NB4 (cell line): Measurements from ENCODE around the gene DIO3.

ENCODE experiments used
- DNase-seq: peaks from one replicate; pipeline ENCODE4 v3.0.0; 2010; ENCODE audit warnings: low read depth
- H3K4me3 ChIP-seq: one replicate; pipeline ENCODE4 v1.5.1; 2011; ENCODE audit warnings: mild to moderate bottlenecking, low read depth, low read length, moderate library complexity
- MYC ChIP-seq: IDR thresholded peaks from 2 replicates; pipeline ENCODE4 v1.6.1; 2011; ENCODE audit warnings: low read depth, low read length
- POLR2A ChIP-seq: IDR thresholded peaks from 2 replicates; pipeline ENCODE4 v1.6.1; 2011; ENCODE audit warnings: mild to moderate bottlenecking; ENCODE audit not compliant: insufficient read length; ENCODE audit errors: extremely low read depth
- TF ChIP-seq, protein P1 (sequence below): IDR thresholded peaks from 2 replicates; pipeline ENCODE4 v1.6.1; 2011; ENCODE audit warnings: low read depth, low read length
- TF ChIP-seq, protein P2 (sequence below): IDR thresholded peaks from one replicate; pipeline ENCODE4 v1.5.1; 2012; ENCODE audit warnings: low read depth, low read length

The DIO3 gene

GRCh38 chr14:101561145-101561896 lies at the start of gene DIO3:
Gene DIO3 (plus strand): TSS chr14:101561495.
- TF ChIP-seq, protein P1, sequence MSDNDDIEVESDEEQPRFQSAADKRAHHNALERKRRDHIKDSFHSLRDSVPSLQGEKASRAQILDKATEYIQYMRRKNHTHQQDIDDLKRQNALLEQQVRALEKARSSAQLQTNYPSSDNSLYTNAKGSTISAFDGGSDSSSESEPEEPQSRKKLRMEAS, result no peak
- TF ChIP-seq MYC, result no peak
- TF ChIP-seq, protein P2, sequence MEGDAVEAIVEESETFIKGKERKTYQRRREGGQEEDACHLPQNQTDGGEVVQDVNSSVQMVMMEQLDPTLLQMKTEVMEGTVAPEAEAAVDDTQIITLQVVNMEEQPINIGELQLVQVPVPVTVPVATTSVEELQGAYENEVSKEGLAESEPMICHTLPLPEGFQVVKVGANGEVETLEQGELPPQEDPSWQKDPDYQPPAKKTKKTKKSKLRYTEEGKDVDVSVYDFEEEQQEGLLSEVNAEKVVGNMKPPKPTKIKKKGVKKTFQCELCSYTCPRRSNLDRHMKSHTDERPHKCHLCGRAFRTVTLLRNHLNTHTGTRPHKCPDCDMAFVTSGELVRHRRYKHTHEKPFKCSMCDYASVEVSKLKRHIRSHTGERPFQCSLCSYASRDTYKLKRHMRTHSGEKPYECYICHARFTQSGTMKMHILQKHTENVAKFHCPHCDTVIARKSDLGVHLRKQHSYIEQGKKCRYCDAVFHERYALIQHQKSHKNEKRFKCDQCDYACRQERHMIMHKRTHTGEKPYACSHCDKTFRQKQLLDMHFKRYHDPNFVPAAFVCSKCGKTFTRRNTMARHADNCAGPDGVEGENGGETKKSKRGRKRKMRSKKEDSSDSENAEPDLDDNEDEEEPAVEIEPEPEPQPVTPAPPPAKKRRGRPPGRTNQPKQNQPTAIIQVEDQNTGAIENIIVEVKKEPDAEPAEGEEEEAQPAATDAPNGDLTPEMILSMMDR, result no peak
- TF ChIP-seq POLR2A, result no peak

DNA sequence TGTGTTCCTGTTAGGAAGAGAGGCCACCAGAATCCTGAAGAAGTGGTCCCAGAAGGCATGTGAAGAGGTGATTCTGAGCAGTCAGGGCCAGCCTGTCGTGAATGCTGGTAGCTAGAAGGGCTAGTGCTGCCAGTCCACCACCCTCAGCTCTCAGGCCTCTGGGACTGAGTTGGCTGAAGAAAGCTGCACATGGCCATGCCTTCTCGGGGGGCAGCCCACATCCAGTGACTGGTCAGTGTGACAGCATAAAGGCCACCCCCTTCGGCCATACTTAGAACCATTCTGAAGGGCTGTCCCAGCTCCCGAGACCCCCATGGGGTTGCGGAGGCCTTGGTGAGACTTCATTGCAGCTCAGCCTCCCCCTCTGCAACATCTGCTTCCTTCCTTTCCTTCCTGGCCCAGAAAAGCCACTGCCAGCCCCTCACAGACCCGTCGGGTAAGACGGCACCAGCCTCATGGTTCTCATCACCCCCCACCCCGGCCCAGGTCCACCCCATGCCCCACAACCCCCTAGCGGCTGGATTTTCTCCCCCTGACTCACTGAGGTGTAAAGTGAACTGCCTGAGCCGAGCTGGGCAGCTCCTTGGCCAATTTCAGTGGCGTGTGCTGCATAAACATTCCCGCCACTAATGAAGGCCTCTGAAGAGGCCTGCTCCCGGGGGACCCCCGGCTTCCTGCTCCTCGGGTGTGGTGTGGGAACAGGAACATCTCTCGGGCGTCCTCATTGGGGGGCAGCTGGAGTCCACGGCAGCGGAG lies 49.5 kb upstream of the DIO3 start:
- no peak for DNase-seq
- H3K4me3 ChIP-seq, result no peak overlapping the region
- no peak for TF ChIP-seq POLR2A
- no peak for TF ChIP-seq MYC
- TF ChIP-seq, protein P2, result no peak
- TF ChIP-seq, protein P1, result no peak

More at GRCh38 chr14:101561145-101561896, at the start of gene DIO3:
- DNase-seq, result no peak
- no peak within 1 kb of the TSS for H3K4me3 ChIP-seq

DNA sequence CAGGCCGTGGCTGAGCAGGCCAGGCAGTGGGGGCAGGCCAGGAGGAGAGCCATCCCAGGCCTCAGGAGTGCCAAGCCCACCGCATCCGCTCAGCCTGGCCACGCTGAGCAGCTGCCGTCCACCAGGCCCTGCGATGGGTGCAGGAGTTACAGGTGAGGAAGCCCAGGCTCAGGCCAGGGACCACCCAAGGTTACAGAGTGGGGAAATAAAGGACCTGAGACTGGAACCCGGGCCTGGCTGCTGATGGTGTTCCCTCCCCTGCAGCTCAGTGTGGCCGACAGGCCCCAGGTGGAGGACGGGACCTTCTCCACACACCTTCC lies 49.0 kb upstream of the DIO3 start:
- no peak for DNase-seq
- no peak overlapping the region for H3K4me3 ChIP-seq
- TF ChIP-seq POLR2A, result no peak

DNA sequence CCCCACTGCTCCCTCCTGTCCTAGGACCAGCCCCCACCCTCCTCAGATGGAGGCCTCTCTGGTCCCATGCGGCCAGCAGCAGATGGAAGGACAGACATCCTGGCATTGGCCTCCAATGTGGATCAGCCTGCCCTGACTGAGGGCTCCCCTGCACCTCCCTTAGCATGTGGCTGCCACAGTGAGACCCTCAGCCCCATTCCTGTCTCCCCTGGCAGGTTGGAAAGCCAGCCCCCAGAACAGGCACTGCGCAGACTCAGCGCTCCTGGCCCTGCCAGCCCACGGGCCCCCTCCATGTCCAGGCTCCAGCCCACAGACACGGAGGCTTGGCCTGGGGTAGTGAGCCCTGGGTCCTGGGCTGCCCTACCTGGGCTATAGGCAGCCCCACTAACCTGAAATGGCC lies 47.2 kb upstream of the DIO3 start:
- TF ChIP-seq POLR2A (no peak), MYC (no peak)
- TF ChIP-seq, protein P2, result no peak
- TF ChIP-seq, protein P1, result no peak
- DNase-seq, result no peak

DNA sequence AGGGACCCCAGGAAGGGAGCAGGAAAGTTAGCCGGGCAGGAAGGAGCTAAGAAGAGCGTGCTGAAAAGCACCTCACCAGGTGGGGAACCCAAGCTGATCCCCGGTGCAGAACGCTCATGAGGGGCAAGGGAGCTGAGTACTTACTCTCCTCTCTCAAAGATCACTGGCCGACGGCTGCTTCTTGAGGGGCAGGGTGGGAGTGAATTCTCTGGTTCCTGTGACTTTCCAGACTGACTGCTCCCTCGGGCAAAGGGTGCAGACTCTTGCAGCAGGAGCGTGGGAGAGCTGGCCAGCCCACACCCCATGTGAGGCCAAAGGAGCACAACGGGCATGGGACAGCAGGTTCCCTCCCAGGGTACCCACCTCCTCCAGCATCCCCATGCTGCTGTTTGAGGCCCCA lies 44.9 kb upstream of the DIO3 start:
- DNase-seq, result no peak
- H3K4me3 ChIP-seq, result no peak overlapping the region
- TF ChIP-seq MYC (no peak), POLR2A (no peak)
- TF ChIP-seq, protein P1, result no peak
- TF ChIP-seq, protein P2, result no peak

More for the DNA sequence above, 47.2 kb upstream of the DIO3 start:
- no peak overlapping the region for H3K4me3 ChIP-seq

GRCh38 chr14:101518611-101519473 lies 42.5 kb upstream of the DIO3 start:
- no peak overlapping the region for H3K4me3 ChIP-seq
- no peak for TF ChIP-seq POLR2A
- TF ChIP-seq, protein P2, result no peak
- TF ChIP-seq, protein P1, result no peak
- TF ChIP-seq MYC, result no peak
- DNase-seq, result no peak
